GM12878 (cell line): ENCODE data around the gene PRDM12. TPM values are rescaled to one million over a fixed set of nuclear protein-coding genes. Genes with fewer than 3 reads are reported as not detected.
A peak's percentile ranks its signal among the peaks of the same experiment; 100 is the strongest.

Experiments
- ATF3 ChIP-seq: IDR thresholded peaks from 2 replicates; pipeline ENCODE4 v1.6.1; 2011; ENCODE audit warnings: low read depth, mild to moderate bottlenecking, low read length, moderate library complexity, borderline replicate concordance; ENCODE audit errors: extremely low read depth
- BACH1 ChIP-seq: fragments of 450-650 bp; IDR thresholded peaks from 2 replicates; pipeline ENCODE4 v1.6.1; 2017; ENCODE audit warnings: mild to moderate bottlenecking, borderline replicate concordance
- CHD4 ChIP-seq: fragments of 200-600 bp; sonication (generic); IDR thresholded peaks from 2 replicates; pipeline ENCODE4 v1.6.1; 2016; ENCODE audit warnings: mild to moderate bottlenecking
- EED ChIP-seq: sonication (generic); IDR thresholded peaks from 2 replicates; pipeline ENCODE4 v1.6.1; 2016; ENCODE audit warnings: antibody characterized with exemption, low read depth
- EP300 ChIP-seq, 2 experiments: fragments of 150-350 bp in 1 of 2; IDR thresholded peaks; 2 replicates each; pipeline ENCODE4 v1.6.1; 2011 to 2012; ENCODE audit warnings: low read depth in 2 of 2, low read length in 2 of 2, borderline replicate concordance in 1 of 2, improper control_type of control experiment in 1 of 2, inconsistent platforms in 1 of 2; ENCODE audit not compliant: control insufficient read depth in 1 of 2
- ESRRA ChIP-seq: IDR thresholded peaks from 2 replicates; pipeline ENCODE4 v1.6.1; 2012; ENCODE audit warnings: mild to moderate bottlenecking, low read length, improper control_type of control experiment
- FOS ChIP-seq: IDR thresholded peaks from 3 replicates; pipeline ENCODE4 v1.6.1; 2011; ENCODE audit warnings: borderline replicate concordance; ENCODE audit not compliant: insufficient read length; ENCODE audit errors: extremely low read depth
- GATAD2B ChIP-seq: fragments of 450-650 bp; conservative IDR thresholded peaks from 2 replicates; pipeline ENCODE4 v1.6.1; 2017; ENCODE audit warnings: low read depth, mild to moderate bottlenecking, moderate library complexity
- HDAC6 ChIP-seq: fragments of 200-600 bp; sonication (generic); IDR thresholded peaks from one replicate; pipeline ENCODE4 v1.8.0; 2017; ENCODE audit warnings: antibody characterized with exemption; ENCODE audit not compliant: unreplicated experiment
- IRF4 ChIP-seq: IDR thresholded peaks from 2 replicates; pipeline ENCODE4 v1.6.1; 2011; ENCODE audit warnings: low read depth, low read length
- MEF2A ChIP-seq: IDR thresholded peaks from 2 replicates; pipeline ENCODE4 v1.6.1; 2011; ENCODE audit warnings: low read depth, mild to moderate bottlenecking, low read length, moderate library complexity; ENCODE audit not compliant: insufficient read depth
- MEF2B ChIP-seq: fragments of 450-650 bp; IDR thresholded peaks from 2 replicates; pipeline ENCODE4 v1.6.1; 2018; ENCODE audit warnings: mild to moderate bottlenecking, moderate library complexity; ENCODE audit not compliant: partially characterized antibody, poor library complexity, severe bottlenecking
- NKRF ChIP-seq: fragments of 450-650 bp; conservative IDR thresholded peaks from 2 replicates; pipeline ENCODE4 v1.6.1; 2017; ENCODE audit warnings: mild to moderate bottlenecking, moderate library complexity
- PBX3 ChIP-seq: IDR thresholded peaks from 2 replicates; pipeline ENCODE4 v1.6.1; 2011; ENCODE audit warnings: mild to moderate bottlenecking, low read depth, low read length, moderate library complexity; ENCODE audit not compliant: insufficient replicate concordance
- RELB ChIP-seq: fragments of 450-650 bp; IDR thresholded peaks from 2 replicates; pipeline ENCODE4 v1.6.1; 2017; ENCODE audit warnings: low read depth, mild to moderate bottlenecking, moderate library complexity
- REST ChIP-seq: IDR thresholded peaks from 2 replicates; pipeline ENCODE4 v1.6.1; 2012; ENCODE audit warnings: mild to moderate bottlenecking, low read depth, low read length
- SMC3 ChIP-seq: IDR thresholded peaks from 2 replicates; pipeline ENCODE4 v1.6.1; 2011; ENCODE audit warnings: low read length, improper control_type of control experiment, borderline replicate concordance
- SP1 ChIP-seq: IDR thresholded peaks from one replicate; pipeline ENCODE4 v1.6.1; 2011; ENCODE audit warnings: low read depth, low read length
- YBX1 ChIP-seq: fragments of 450-650 bp; IDR thresholded peaks from 2 replicates; pipeline ENCODE4 v1.6.1; 2016; ENCODE audit warnings: antibody characterized with exemption
- ZNF622 ChIP-seq: fragments of 450-650 bp; IDR thresholded peaks from 2 replicates; pipeline ENCODE4 v1.6.1; 2017; ENCODE audit warnings: mild to moderate bottlenecking, inconsistent platforms
- ZZZ3 ChIP-seq: IDR thresholded peaks from 2 replicates; pipeline ENCODE4 v1.6.1; 2011; ENCODE audit warnings: low read depth; ENCODE audit not compliant: control insufficient read depth, insufficient read length
- polyA plus RNA-seq, 11 experiments: library from polyadenylated mRNA; depleted of rRNA in 4 of 11; unstranded in 6 of 11; stranded (reverse) in 5 of 11; fragments of >200 nt; fragmentation: Nextera tagmentation in 4 of 11; fragmentation: Illumina TruSeq in 1 of 11; extraction: Ambion mirVana in 4 of 11; extraction: Trizol in 1 of 11; gene quantifications; 1 replicate in 1 of 11; 2 replicates in 10 of 11; pipeline versions ENCODE4 v1.2.1 to v1.2.3, GENCODE V29; 2011 to 2016; ENCODE audit warnings: inconsistent platforms in 2 of 11, missing spikeins in 2 of 11, low read depth in 1 of 11
- total RNA-seq, 4 experiments: library from RNA; depleted of rRNA in 3 of 4; stranded (reverse); fragments of >200 nt in 3 of 4; fragmentation: Illumina TruSeq in 1 of 4; extraction: Trizol in 1 of 4; gene quantifications; 2 replicates each; pipeline versions ENCODE4 v1.2.1 to v1.2.3, GENCODE V29; 2013 to 2021

Gene PRDM12
- total and polyA plus RNA-seq, 10 of the 15 experiments (the other 5 are each of a cell fraction or from before 2014, with no cell fraction given) = not detected

- no peak for TF ChIP-seq REST
- peak; percentile 85; the same call in 1 of the 2 replicates for TF ChIP-seq NKRF
- no peak for TF ChIP-seq SMC3
- 0 out of 2 replicates have a peak, but pooled peaks have one; percentile 30 for TF ChIP-seq EED
- no peak for TF ChIP-seq PBX3
- TF ChIP-seq MEF2A = no peak
- TF ChIP-seq RELB = no peak
- no peak for TF ChIP-seq ZNF622
- TF ChIP-seq CHD4 = no peak
- TF ChIP-seq HDAC6 = no peak
- TF ChIP-seq GATAD2B = peak; percentile 79; the same call in 1 of the 2 replicates
- TF ChIP-seq EP300 (IDR thresholded peaks at IDR 0.05; ENCODE audit: borderline replicate concordance in 1 of 2, control insufficient read depth in 1 of 2, low read depth in 2 of 2, low read length in 2 of 2) = no peak
- no peak for TF ChIP-seq IRF4
- peak; percentile 82 for TF ChIP-seq FOS
- peak; percentile 20 for TF ChIP-seq MEF2B
- no peak for TF ChIP-seq ATF3
- no peak for TF ChIP-seq YBX1
- TF ChIP-seq ZZZ3 = no peak
- TF ChIP-seq BACH1 = 0 out of 2 replicates have a peak, but pooled peaks have one; percentile 55
- TF ChIP-seq SP1 = peak; percentile 95
- no peak for TF ChIP-seq ESRRA
These were observed 48.3 kb downstream of the PRDM12 start (continued) for GRCh38 chr9:130712564-130713285.
